GM21515 (cell line): Measurements from ENCODE around the gene FOXA3.
"Not testable (repeated sequence)": the region's sequence is repeated elsewhere in the genome, so short reads cannot be mapped to it uniquely, and the experiment has no call there.

Experiments used
- ATAC-seq: cut with Tn5 transposase; IDR thresholded peaks from one replicate; pipeline ENCODE4 v1.9.1; 2021; ENCODE audit not compliant: unreplicated experiment

Gene FOXA3

DNA sequence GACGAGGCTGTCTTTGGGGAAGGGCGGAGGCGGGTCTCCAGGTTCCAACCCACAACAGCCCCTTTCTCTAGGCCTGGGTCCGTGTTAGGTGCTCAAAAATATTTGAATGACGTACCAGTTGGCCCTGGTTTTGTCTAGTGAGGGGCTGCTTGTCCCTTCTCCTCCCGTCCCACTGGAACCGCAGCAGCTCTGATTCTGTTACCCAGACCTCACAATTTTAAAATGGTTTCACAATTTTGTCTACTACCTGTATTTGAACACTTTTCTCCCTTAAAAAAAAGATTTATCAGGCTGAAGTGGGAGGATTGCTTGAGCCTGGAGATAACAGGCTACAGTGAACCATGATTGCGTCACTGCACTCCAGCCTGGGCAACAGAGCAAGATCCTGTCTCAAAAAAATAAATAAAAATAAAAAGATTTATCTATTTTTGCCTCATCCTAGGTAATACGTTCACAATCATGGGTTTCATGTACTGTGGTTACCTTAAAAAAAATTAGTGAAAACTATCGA lies 23.1 kb downstream of the FOXA3 start:
- no peak for ATAC-seq

GRCh38 chr19:45889210-45889885 lies 25.2 kb downstream of the FOXA3 start:
- no peak for ATAC-seq

GRCh38 chr19:45890877-45891276 lies 26.8 kb downstream of the FOXA3 start:
- no peak for ATAC-seq

DNA sequence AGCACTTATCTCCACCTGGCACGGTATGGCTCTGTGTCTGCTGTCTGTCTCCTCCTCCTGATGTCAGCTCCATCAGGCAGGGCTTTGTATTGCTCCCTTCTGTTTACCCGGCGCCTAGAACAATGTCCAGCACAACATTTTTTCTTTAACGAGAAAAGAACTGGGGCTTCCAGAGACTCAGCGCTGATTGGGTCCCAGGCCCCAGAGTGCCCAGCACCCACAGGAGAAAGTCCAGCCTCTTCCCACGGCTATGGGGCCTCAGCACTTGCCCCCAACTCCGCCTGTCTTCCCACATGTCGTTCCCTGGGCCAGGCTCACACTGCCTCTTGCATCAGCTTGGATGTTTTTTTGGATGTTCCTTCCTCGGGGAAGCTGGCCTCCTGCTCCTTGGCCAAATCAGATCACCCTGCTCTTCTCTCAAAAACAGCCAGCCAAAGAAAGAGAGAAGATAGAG lies 31.4 kb downstream of the FOXA3 start:
- ATAC-seq: no peak

DNA sequence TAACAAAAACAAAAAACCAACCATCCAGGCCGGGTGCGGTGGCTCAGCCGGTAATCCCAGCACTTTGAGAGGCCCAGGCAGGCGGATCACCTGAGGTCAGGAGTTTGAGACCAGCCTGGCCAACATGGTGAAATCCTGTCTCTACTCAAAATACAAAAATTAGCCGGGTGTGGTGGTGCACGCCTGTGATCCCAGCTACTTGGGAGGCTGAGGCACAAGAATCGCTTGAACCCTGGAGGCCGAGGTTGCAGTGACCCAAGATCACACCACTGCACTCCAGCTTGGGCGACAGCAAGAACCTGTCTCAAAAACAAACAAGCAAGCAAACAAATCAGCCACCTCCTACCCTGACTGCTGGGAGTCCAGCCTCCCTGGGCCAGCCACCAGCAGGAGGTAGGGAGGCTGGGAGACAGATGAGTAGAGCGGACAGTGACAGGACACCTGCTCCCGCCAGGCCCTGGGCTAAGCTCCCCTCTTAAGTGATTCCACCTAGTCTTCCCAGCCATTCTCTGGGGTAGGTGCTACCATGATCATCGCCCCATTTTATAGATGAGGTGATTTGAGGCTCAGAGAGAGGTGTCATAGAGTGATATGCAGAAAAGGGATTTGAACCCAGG lies 32.0 kb downstream of the FOXA3 start:
- ATAC-seq: not testable (repeated sequence)

DNA sequence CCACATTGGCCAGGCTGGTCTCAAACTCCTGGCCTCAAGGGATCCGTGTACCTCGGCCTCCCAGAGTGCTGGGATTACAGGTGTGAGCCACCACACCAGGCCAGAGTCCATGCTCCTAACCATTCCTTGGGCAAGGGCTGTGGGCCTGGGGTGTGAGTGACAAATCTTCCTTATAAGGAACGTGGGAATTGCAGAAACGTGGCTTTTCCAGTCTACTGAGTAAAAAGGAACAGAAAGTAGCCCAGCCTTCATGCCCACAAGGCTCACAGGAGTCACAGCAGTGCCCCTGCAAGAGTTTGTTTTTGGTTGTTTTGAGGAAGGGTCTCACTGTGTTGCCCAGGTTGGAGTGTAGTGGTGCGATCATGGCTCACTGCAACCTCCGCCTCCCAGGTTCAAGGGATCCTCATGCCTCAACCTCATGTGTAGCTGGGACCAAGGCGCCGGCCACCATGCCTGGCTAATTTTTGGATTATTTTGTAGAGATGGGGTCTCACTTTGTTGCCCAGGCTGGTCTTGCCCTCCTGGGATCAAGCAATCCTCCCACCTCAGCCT lies 33.2 kb downstream of the FOXA3 start:
- no peak for ATAC-seq

- no peak for ATAC-seq
Measured at GRCh38 chr19:45899253-45899652, 35.1 kb downstream of the FOXA3 start.

- ATAC-seq: no peak
Measured at GRCh38 chr19:45899919-45900589, 35.9 kb downstream of the FOXA3 start.

GRCh38 chr19:45900738-45901431 lies 36.8 kb downstream of the FOXA3 start:
- ATAC-seq: no peak

DNA sequence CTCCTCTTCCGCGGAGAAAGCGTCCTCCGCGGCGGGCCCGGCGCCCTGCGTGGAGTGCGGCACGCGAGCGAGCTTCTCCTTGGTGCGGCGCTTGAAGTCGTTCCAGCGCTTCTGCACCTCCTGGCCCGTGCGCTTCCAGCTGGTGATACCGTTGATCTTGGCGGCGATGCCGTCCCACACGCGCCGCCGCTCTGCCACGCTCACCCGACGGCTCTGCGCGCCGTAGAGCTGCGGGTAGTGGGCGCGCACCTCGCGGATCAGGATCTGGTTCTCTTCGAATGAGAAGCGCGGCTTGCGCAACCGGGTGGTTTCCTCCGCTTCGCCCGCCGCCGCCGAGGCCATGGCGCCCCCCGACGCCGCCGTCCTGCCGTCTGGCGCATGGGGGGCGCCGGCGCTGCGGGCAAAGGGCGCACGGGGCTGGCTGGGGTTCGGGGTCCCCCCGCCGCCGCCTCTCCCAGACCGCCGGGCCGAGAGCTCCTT lies 37.3 kb downstream of the FOXA3 start:
- no peak for ATAC-seq

GRCh38 chr19:45901912-45902650 lies 38.0 kb downstream of the FOXA3 start, which contains the start of gene MYPOP:
Gene MYPOP, minus strand, starts transcription at chr19:45902613. Its CDS starts 840 bp downstream, at chr19:45901773.
- ATAC-seq: no peak

GRCh38 chr19:45902651-45903625 lies 38.8 kb downstream of the FOXA3 start:
- ATAC-seq: peak; percentile 83

GRCh38 chr19:45905011-45905410 lies 40.9 kb downstream of the FOXA3 start:
- ATAC-seq: no peak

DNA sequence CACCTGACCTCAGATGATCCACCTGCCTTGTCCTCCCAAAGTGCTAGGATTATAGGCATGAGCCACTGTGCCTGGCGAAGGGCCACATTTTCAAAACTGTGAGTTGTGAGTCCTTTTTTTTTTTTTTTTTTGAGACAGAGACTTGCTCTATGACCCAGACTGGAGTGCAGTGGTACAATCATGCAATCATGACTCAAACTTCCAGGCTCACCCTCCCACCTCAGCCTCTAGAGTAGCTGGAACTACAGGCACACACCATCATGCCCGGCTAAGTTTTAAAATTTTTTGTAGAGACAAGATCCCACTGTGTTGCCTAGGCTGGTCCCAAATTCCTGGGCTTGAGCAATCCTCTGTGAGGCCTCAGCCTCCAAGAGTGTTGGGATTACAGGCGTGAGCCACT lies 42.1 kb downstream of the FOXA3 start:
- ATAC-seq: no peak

DNA sequence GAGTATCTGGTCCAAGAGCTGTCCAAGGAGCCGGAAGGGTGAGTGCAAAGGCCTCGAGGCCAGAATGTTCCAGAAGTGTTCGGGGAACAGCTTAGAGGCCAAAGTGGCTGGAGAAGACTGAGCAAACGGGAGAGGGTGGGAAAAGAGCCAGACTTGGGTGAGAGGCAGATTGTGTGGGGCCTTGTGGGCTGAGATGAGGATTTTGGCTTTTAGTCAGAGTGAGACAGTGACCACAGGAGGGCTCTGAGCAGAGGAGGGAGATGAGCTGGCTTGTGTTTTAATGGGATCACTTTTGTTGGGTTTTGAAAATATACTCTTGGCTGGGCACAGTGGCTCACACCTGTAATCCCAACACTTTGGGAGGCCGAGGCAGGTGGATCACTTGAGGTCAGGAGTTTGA lies 44.8 kb downstream of the FOXA3 start:
- ATAC-seq: no peak

GRCh38 chr19:45911291-45911690 lies 47.2 kb downstream of the FOXA3 start:
- ATAC-seq: no peak

GRCh38 chr19:45913874-45914830 lies 50.0 kb downstream of the FOXA3 start, which contains the start of gene NANOS2:
Gene NANOS2, minus strand, starts transcription at chr19:45914778. Its CDS starts 85 bp downstream, at chr19:45914693.
- no peak for ATAC-seq
